Liver (tissue), 3 donors: ENCODE data around the gene ACTRT2.

ENCODE experiments used
- GABPA ChIP-seq, 2 donors: IDR thresholded peaks in 1 of 2; conservative IDR thresholded peaks in 1 of 2; 2 replicates each; pipeline ENCODE4 v1.6.1; 2016; ENCODE audit warnings: antibody characterized with exemption in 2 of 2, mild to moderate bottlenecking in 1 of 2, moderate library complexity in 1 of 2
- HNF4A ChIP-seq, 2 donors: conservative IDR thresholded peaks; 2 replicates each; pipeline ENCODE4 v1.6.1; 2016; ENCODE audit warnings: antibody characterized with exemption in 2 of 2, mild to moderate bottlenecking in 2 of 2
- RAD21 ChIP-seq, 2 donors: IDR thresholded peaks; 2 replicates each; pipeline ENCODE4 v1.6.1; 2016; ENCODE audit warnings: antibody characterized with exemption in 2 of 2, mild to moderate bottlenecking in 2 of 2
- RXRA ChIP-seq, 2 donors: IDR thresholded peaks; 2 replicates each; pipeline ENCODE4 v1.6.1; 2017 to 2018; ENCODE audit warnings: antibody characterized with exemption in 2 of 2, mild to moderate bottlenecking in 1 of 2
- SP1 ChIP-seq: IDR thresholded peaks from 2 replicates; pipeline ENCODE4 v1.6.1; 2018; ENCODE audit warnings: antibody characterized with exemption, mild to moderate bottlenecking
- TF ChIP-seq, protein P1 (sequence below): fragments of 150-350 bp; IDR thresholded peaks from 2 replicates; pipeline ENCODE4 v1.5.1; 2017; ENCODE audit warnings: improper control_type of control experiment, low read depth, low read length; ENCODE audit not compliant: missing input control
- TF ChIP-seq, protein P2 (sequence below): IDR thresholded peaks from 2 replicates; pipeline ENCODE4 v1.6.1; 2016; ENCODE audit warnings: antibody characterized with exemption
- donor health status: healthy.
- donor health status: healthy.

DNA sequence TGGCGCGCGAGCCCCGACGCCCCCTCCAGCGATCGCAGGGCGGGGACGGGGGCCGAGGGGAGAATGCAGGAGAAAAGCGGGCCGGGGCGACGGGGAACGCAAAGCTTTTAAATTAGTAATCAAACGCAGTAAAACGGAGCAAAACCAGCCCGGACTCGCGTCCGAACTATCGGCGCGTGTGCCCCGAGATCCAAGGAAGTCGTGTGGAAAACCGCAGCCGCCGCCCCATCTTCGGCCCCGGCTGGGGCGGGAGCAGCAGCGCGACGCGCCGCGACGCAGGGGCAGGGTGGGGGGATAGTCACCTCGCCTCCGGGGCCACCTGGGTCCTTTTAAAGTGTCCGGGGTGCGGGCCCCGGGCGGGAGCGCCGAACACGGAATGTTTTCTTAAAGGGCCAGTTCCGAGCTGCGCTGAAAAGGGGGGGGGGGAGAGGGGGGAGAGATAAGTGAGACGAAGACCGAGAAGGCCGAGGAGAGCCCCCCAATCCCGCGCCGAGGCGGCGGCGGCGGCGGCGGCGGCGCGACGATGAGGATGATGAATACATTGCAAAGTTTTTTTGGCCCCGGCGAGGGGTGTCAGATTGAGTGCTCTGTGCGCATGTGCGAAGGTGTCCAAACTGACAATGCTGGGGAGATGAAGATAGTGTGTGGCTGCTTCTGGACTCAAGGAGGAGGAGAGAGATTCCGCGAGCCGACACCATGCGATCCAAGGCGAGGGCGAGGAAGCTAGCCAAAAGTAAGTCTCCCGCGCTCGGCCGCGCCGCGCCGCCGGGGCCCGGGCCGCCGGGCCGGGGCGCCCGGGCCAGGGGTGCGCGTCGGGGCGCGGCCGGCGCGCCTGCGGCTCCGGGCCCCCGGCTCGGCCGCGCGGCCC, 47.5 kb downstream of the ACTRT2 start, which contains the start of gene PRDM16:
- TF ChIP-seq, protein P1, sequence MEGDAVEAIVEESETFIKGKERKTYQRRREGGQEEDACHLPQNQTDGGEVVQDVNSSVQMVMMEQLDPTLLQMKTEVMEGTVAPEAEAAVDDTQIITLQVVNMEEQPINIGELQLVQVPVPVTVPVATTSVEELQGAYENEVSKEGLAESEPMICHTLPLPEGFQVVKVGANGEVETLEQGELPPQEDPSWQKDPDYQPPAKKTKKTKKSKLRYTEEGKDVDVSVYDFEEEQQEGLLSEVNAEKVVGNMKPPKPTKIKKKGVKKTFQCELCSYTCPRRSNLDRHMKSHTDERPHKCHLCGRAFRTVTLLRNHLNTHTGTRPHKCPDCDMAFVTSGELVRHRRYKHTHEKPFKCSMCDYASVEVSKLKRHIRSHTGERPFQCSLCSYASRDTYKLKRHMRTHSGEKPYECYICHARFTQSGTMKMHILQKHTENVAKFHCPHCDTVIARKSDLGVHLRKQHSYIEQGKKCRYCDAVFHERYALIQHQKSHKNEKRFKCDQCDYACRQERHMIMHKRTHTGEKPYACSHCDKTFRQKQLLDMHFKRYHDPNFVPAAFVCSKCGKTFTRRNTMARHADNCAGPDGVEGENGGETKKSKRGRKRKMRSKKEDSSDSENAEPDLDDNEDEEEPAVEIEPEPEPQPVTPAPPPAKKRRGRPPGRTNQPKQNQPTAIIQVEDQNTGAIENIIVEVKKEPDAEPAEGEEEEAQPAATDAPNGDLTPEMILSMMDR, result no peak
- TF ChIP-seq RXRA (IDR thresholded peaks at IDR 0.05) (no peak), HNF4A (conservative IDR thresholded peaks at IDR 0.05) (no peak), RAD21 (IDR thresholded peaks at IDR 0.05) (no peak), GABPA (IDR thresholded peaks at IDR 0.05 in 1 of 2, conservative IDR thresholded peaks at IDR 0.05 in 1 of 2) (no peak), SP1 (no peak)
- TF ChIP-seq, protein P2, sequence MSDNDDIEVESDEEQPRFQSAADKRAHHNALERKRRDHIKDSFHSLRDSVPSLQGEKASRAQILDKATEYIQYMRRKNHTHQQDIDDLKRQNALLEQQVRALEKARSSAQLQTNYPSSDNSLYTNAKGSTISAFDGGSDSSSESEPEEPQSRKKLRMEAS, result no peak
